K562 (cell line): Measurements from ENCODE around the gene MINDY4. TPM values are rescaled to one million over a fixed set of nuclear protein-coding genes. Genes with fewer than 3 reads are reported as not detected.
A peak's percentile ranks its signal among the peaks of the same experiment; 100 is the strongest.

Experiments used
- BRD4 ChIP-seq: fragments of 200-600 bp; sonication (generic); IDR thresholded peaks from 2 replicates; pipeline ENCODE4 v1.6.1; 2017; ENCODE audit warnings: inconsistent platforms
- CHCHD3 ChIP-seq: fragments of 250-450 bp; sonication (Bioruptor Pico); IDR thresholded peaks from 2 replicates; pipeline ENCODE4 v2.1.2; 2022; ENCODE audit warnings: mild to moderate bottlenecking
- GTF3C2 ChIP-seq: IDR thresholded peaks from 3 replicates; pipeline ENCODE4 v1.6.1; 2011; ENCODE audit warnings: borderline replicate concordance, mild to moderate bottlenecking, moderate library complexity; ENCODE audit not compliant: insufficient read length; ENCODE audit errors: extremely low read depth
- KHSRP ChIP-seq: fragments of 450-650 bp; IDR thresholded peaks from 2 replicates; pipeline ENCODE4 v1.6.1; 2017
- KLF1 ChIP-seq: fragments of 450-650 bp; IDR thresholded peaks from 2 replicates; pipeline ENCODE4 v1.6.1; 2016; ENCODE audit warnings: missing genetic modification characterization, missing compliant biosample characterization
- NKRF ChIP-seq: fragments of 450-650 bp; IDR thresholded peaks from 2 replicates; pipeline ENCODE4 v1.6.1; 2016; ENCODE audit warnings: borderline replicate concordance
- NR0B1 ChIP-seq: fragments of 450-650 bp; IDR thresholded peaks from one replicate; pipeline ENCODE4 v1.6.1; 2018; ENCODE audit warnings: mild to moderate bottlenecking, moderate library complexity; ENCODE audit not compliant: partially characterized antibody
- PHF20 ChIP-seq: fragments of 450-650 bp; IDR thresholded peaks from 2 replicates; pipeline ENCODE4 v1.6.1; 2018; ENCODE audit not compliant: partially characterized antibody
- PYGO2 ChIP-seq: fragments of 450-650 bp; IDR thresholded peaks from 2 replicates; pipeline ENCODE4 v1.6.1; 2016; ENCODE audit warnings: mild to moderate bottlenecking, missing genetic modification characterization, moderate library complexity, missing compliant biosample characterization
- THAP12 ChIP-seq: fragments of 250-450 bp; sonication (Bioruptor Pico); IDR thresholded peaks from 2 replicates; pipeline ENCODE4 v1.9.0; 2021; ENCODE audit warnings: mild to moderate bottlenecking, inconsistent platforms
- YBX1 ChIP-seq: fragments of 450-650 bp; IDR thresholded peaks from 2 replicates; pipeline ENCODE4 v1.7.1; 2016; ENCODE audit warnings: mild to moderate bottlenecking
- ZBTB34 ChIP-seq: fragments of 250-450 bp; sonication (Bioruptor Pico); IDR thresholded peaks from 2 replicates; pipeline ENCODE4 v1.8.0; 2021; ENCODE audit warnings: mild to moderate bottlenecking, moderate library complexity
- ZBTB43 ChIP-seq: sonication (generic); formaldehyde crosslinking; IDR thresholded peaks from 2 replicates; pipeline ENCODE4 v1.8.0; 2023; ENCODE audit warnings: mild to moderate bottlenecking, missing genetic modification reagents
- ZNF445 ChIP-seq: fragments of 250-450 bp; sonication (Bioruptor Pico); IDR thresholded peaks from 2 replicates; pipeline ENCODE4 v1.4.0; 2020; ENCODE audit warnings: low read depth, mild to moderate bottlenecking, moderate library complexity
- polyA plus RNA-seq, 8 experiments: library from polyadenylated mRNA; depleted of rRNA in 4 of 8; stranded (reverse) in 5 of 8; unstranded in 3 of 8; fragments of >200 nt; fragmentation: Nextera tagmentation in 2 of 8; fragmentation: Illumina TruSeq in 1 of 8; extraction: Ambion mirVana in 2 of 8; extraction: Trizol in 1 of 8; gene quantifications; 2 replicates each; pipeline versions ENCODE4 v1.2.1 to v1.2.3, GENCODE V29; 2011 to 2014; ENCODE audit warnings: inconsistent platforms in 1 of 8, missing spikeins in 1 of 8
- total RNA-seq, 7 experiments: library from RNA; depleted of rRNA in 6 of 7; stranded (reverse); fragments of >200 nt in 6 of 7; fragmentation: Illumina TruSeq in 2 of 7; extraction: Trizol in 2 of 7; gene quantifications; 2 replicates each; pipeline versions ENCODE4 v1.2.1 to v1.2.3, GENCODE V29; 2011 to 2021; ENCODE audit warnings: low replicate concordance in 1 of 7

The MINDY4 gene
- total and polyA plus RNA-seq, 9 of the 15 experiments (the other 6 are each of a cell fraction or from before 2014, with no cell fraction given), result 2.1 to 16.7 (median 11.0) TPM

GRCh38 chr7:30771174-30771879, at the start of gene MINDY4 (continued):
- TF ChIP-seq NKRF (peak; percentile 91), KLF1 (tag) (no peak), PHF20 (peak; percentile 37), PYGO2 (tag) (no peak), GTF3C2 (no peak), ZBTB43 (CRISPR knock-in tag) (no peak), YBX1 (no peak), KHSRP (no peak), ZNF445 (CRISPR knock-in tag) (no peak), THAP12 (CRISPR knock-in tag) (no peak), BRD4 (no peak), CHCHD3 (CRISPR knock-in tag) (no peak), ZBTB34 (CRISPR knock-in tag) (no peak), NR0B1 (no peak)
